Kidney (tissue), 14 donors: Measurements from ENCODE around the gene PTPRJ. TPM values are rescaled to one million over a fixed set of nuclear protein-coding genes. Genes with fewer than 3 reads are reported as not detected.

Experiments used
- DNase-seq, 5 donors: peaks; one replicate each; pipeline ENCODE4 v3.0.0-alpha.2; 2013 to 2020
- FAIRE-seq: peaks from 2 replicates; lab custom pipeline; 2012; peaks lifted over from hg19 to GRCh38; lab: Jason Lieb, UNC
- H3K27ac ChIP-seq, 2 donors: one replicate each; pipeline ENCODE4 v1.7.0; 2013; ENCODE audit warnings: low read depth in 2 of 2, low read length in 2 of 2, inconsistent platforms in 1 of 2
- H3K27me3 ChIP-seq: one replicate; pipeline ENCODE4 v1.7.1; 2013; ENCODE audit warnings: low read length, inconsistent platforms; ENCODE audit not compliant: control insufficient read depth, insufficient read depth
- H3K36me3 ChIP-seq, 3 donors: one replicate each; pipeline versions ENCODE4 v1.7.0 to v1.7.1; 2013; ENCODE audit warnings: low read length in 3 of 3, control low read depth in 1 of 3, inconsistent platforms in 1 of 3; ENCODE audit not compliant: insufficient read depth in 3 of 3, control insufficient read depth in 2 of 3
- H3K4me1 ChIP-seq, 3 donors: one replicate each; pipeline versions ENCODE4 v1.7.0 to v1.7.1; 2013; ENCODE audit warnings: low read length in 3 of 3, inconsistent platforms in 1 of 3, low read depth in 1 of 3; ENCODE audit not compliant: control insufficient read depth in 2 of 3, insufficient read depth in 2 of 3
- H3K4me3 ChIP-seq, 3 donors: one replicate each; pipeline versions ENCODE4 v1.7.0 to v1.8.1; 2013; ENCODE audit warnings: low read length in 3 of 3, control low read depth in 1 of 3, inconsistent platforms in 1 of 3
- H3K9ac ChIP-seq, 3 donors: one replicate each; pipeline versions ENCODE4 v1.7.0 to v1.7.1; 2013; ENCODE audit warnings: low read length in 3 of 3, control low read depth in 1 of 3, inconsistent platforms in 1 of 3
- H3K9me3 ChIP-seq, 3 donors: one replicate each; pipeline versions ENCODE4 v1.7.0 to v1.7.1; 2013; ENCODE audit warnings: low read length in 3 of 3, control low read depth in 1 of 3, inconsistent platforms in 1 of 3; ENCODE audit not compliant: control insufficient read depth in 2 of 3, insufficient read depth in 1 of 3
- CTCF ChIP-seq: IDR thresholded peaks from 3 replicates; pipeline ENCODE4 v1.5.1; 2012; ENCODE audit warnings: mild to moderate bottlenecking, moderate library complexity, borderline replicate concordance; ENCODE audit not compliant: insufficient read depth; ENCODE audit errors: extremely low read depth
- intact Hi-C: fragments of 100-400 bp; cut with DNase I; formaldehyde crosslinking; loops from one replicate; pipeline ENCODE4 v1.11.1; 2022
- polyA plus RNA-seq: library from polyadenylated mRNA; stranded (reverse); fragments of 350-450 nt; fragmentation: Illumina TruSeq; extraction: RNeasy Lipid Tissue Mini Kit (QIAGEN cat#74804); gene quantifications from one replicate; pipeline ENCODE4 v1.2.3, GENCODE V29; 2014; ENCODE audit warnings: low read depth, low replicate concordance; ENCODE audit not compliant: insufficient read depth
- total RNA-seq: library from RNA; stranded (reverse); fragmentation: NEBNext Ultra II Directional; extraction: Animal tissue kit (Norgen Biotek cat#: 25700); gene quantifications from one replicate; pipeline ENCODE4 v1.2.1, GENCODE V29; 2021
- donor health status: control.
- donor health status: control.
- donor health status: control.
- donor health status: control.
- donor health status: control.
- donor health status: DM: yes; HTN: yes; CAD: no.
- donor health status: Normal renal cell carcinoma (clear cell type).

PTPRJ gene
- total and polyA plus RNA-seq, 2 donors from 2014 or later: 9.2 to 80.5 TPM

- intact Hi-C loops: no loop called here
- DNase-seq (peak; percentile 43 to 81 (median 69)), FAIRE-seq (no peak)
- H3K9ac ChIP-seq: no peak overlapping the region
- peak overlapping the region in 1 of 2 donors; percentile 54 for H3K27ac ChIP-seq
- H3K4me1 ChIP-seq: peaks cover 9 to 44% (median 18%) of the 10 kb centered on the region in 3 donors
- TF ChIP-seq CTCF: no peak
- no peaks in the 10 kb centered on the region for H3K36me3 ChIP-seq
- H3K27me3 ChIP-seq: no peaks in the 10 kb centered on the region
- H3K9me3 ChIP-seq: no peaks in the 10 kb centered on the region
- no peak overlapping the region for H3K4me3 ChIP-seq
Measured at GRCh38 chr11:48087974-48088681, 107.8 kb downstream of the PTPRJ start.

- H3K36me3 ChIP-seq: no peaks in the 10 kb centered on the region
- H3K4me3 ChIP-seq: no peak overlapping the region
- H3K9ac ChIP-seq: no peak overlapping the region
- H3K27ac ChIP-seq: peak overlapping the region; percentile 11 to 54
- no peaks in the 10 kb centered on the region for H3K9me3 ChIP-seq
- FAIRE-seq (no peak), DNase-seq (no peak)
- no peak for TF ChIP-seq CTCF
- no peaks in the 10 kb centered on the region for H3K27me3 ChIP-seq
- intact Hi-C loops: no loop called here
- peaks cover 9 to 49% (median 18%) of the 10 kb centered on the region in 3 donors for H3K4me1 ChIP-seq
Measured at GRCh38 chr11:48088682-48089050, 108.3 kb downstream of the PTPRJ start.

- intact Hi-C loops: no loop called here
- Histone ChIP-seq H3K36me3 (no peaks in the 10 kb centered on the region), H3K4me3 (no peak overlapping the region), H3K9me3 (no peaks in the 10 kb centered on the region), H3K9ac (no peak overlapping the region), H3K27me3 (no peaks in the 10 kb centered on the region), H3K27ac (peak overlapping the region in 1 of 2 donors; percentile 16), H3K4me1 (peaks cover 9 to 62% (median 20%) of the 10 kb centered on the region in 3 donors)
- TF ChIP-seq CTCF: no peak
- FAIRE-seq (no peak), DNase-seq (no peak)
Measured at GRCh38 chr11:48090174-48090573, 109.8 kb downstream of the PTPRJ start.
